Pancreas (tissue), 10 donors: ENCODE results near the gene ANKRD62. TPM values are rescaled to one million over a fixed set of nuclear protein-coding genes. Genes with fewer than 3 reads are reported as not detected.

Experiments
- ATAC-seq, 4 donors: fragments of 200-7000 bp; cut with Tn5 transposase; one replicate each; pipeline versions ENCODE4 v1.8.0 to v1.9.1; 2020; ENCODE audit warnings: mild to moderate bottlenecking in 4 of 4, moderate library complexity in 4 of 4
- DNase-seq, 6 donors: peaks; one replicate each; pipeline ENCODE4 v3.0.0-alpha.2; 2020
- FAIRE-seq: peaks from 2 replicates; lab custom pipeline; 2012; peaks lifted over from hg19 to GRCh38; lab: Jason Lieb, UNC
- H3K27ac ChIP-seq, 4 donors: fragments of 200-600 bp; sonication (generic); 1 replicate in 3 of 4; 2 replicates in 1 of 4; pipeline versions ENCODE4 v1.5.0 to v1.8.0; 2020
- H3K27me3 ChIP-seq, 4 donors: fragments of 200-600 bp; one replicate each; pipeline ENCODE4 v1.8.0; 2021
- H3K36me3 ChIP-seq, 3 donors: fragments of 200-600 bp; sonication (generic) in 1 of 3; one replicate each; pipeline versions ENCODE4 v1.5.0 to v1.8.0; 2020 to 2021
- H3K4me1 ChIP-seq, 3 donors: fragments of 200-600 bp; one replicate each; pipeline ENCODE4 v1.8.0; 2021
- H3K4me3 ChIP-seq, 4 donors: fragments of 200-600 bp; sonication (generic) in 2 of 4; one replicate each; pipeline versions ENCODE4 v1.5.0 to v1.8.0; 2020 to 2021
- H3K9me3 ChIP-seq, 4 donors: fragments of 200-600 bp; one replicate each; pipeline ENCODE4 v1.8.0; 2021
- CTCF ChIP-seq, 4 donors: fragments of 200-600 bp; sonication (generic) in 3 of 4; IDR thresholded peaks; one replicate each; pipeline versions ENCODE4 v1.5.0 to v1.8.0; 2021; ENCODE audit warnings: antibody characterized with exemption in 4 of 4
- WGBS, 2 donors: extraction: QIAGEN DNeasy Blood & Tissue Kit; methylation state at CpG; one replicate each; pipeline ENCODE4 v1.1.7; 2013; 5-methylcytosine and 5-hydroxymethylcytosine counted together
- intact Hi-C, 3 donors: fragments of 100-400 bp; cut with DNase I; formaldehyde crosslinking; loops; one replicate each; pipeline versions ENCODE4 v1.11.1 to v1.14.2; 2022
- polyA plus RNA-seq, 2 donors: library from polyadenylated mRNA; stranded (reverse); fragments of 200-250 nt; gene quantifications; one replicate each; pipeline ENCODE4 v1.2.3, GENCODE V29; 2013
- total RNA-seq, 6 donors: library from RNA; stranded (reverse); fragmentation: NEBNext Ultra II Directional in 4 of 6; extraction: Animal tissue kit (Norgen Biotek cat#: 25700) in 4 of 6; gene quantifications; one replicate each; pipeline versions ENCODE4 v1.2.1 to v1.2.4, GENCODE V29; 2021 to 2023
- donor health status: healthy with polysubstance abuse.
- donor health status: DM: no; HTN: no; CAD: no; lungs with moderate emphysema.
- donor health status: DM: no; HTN: no; CAD: no.
- donor health status: control.
- donor health status: control.
- donor health status: Bipolar disorder and iron deficiency.
- donor health status: DM: yes; HTN: yes; CAD: no.
- donor health status: DM: no; HTN: no; CAD: no.
- donor health status: DM: no; HTN: no; CAD: no.
- donor health status: DM: yes; HTN: yes; CAD: no.

ANKRD62 gene
- total RNA-seq (1 to 10 TPM; 2.8 to 5.2 (median 3.6) TPM), polyA plus RNA-seq (1 to 10 TPM in 1 of 2 donors, under 1 TPM in 1; 0.38 to 1.6 TPM)

- TF ChIP-seq CTCF (IDR thresholded peaks at IDR 0.05): no peak
- no peaks in the 10 kb centered on the region for H3K27me3 ChIP-seq
- DNase-seq: peak in 1 of 6 donors; percentile 33
- intact Hi-C loops: loop anchor here in 1 of 3 donors (5.0 kb wide), 1 partner anchor 144 kb away; no protein-coding TSS in a partner anchor
- no peak for FAIRE-seq
- no peak within 1 kb of the TSS for H3K4me3 ChIP-seq
- peak within 1 kb of the TSS in 2 of 4 donors; percentile 18 to 39 for H3K27ac ChIP-seq
- no peaks in the 10 kb centered on the region for H3K9me3 ChIP-seq
- ATAC-seq: no peak
- H3K36me3 ChIP-seq: no peaks in the 10 kb centered on the region
- peaks cover 11 to 17% (median 15%) of the 10 kb centered on the region in 3 donors for H3K4me1 ChIP-seq
- WGBS, 2 donors: 94% methylated on average over 49 to 50 of the region's 50 CpGs
Measured at GRCh38 chr18:12093520-12094257, at the start of gene ANKRD62. Gene ANKRD62 (plus strand): TSS chr18:12093843. CDS start chr18:12094018, 175 bp downstream.

GRCh38 chr18:12044591-12044990 lies 49.1 kb upstream of the ANKRD62 start:
- Histone ChIP-seq H3K36me3 (no peaks in the 10 kb centered on the region), H3K27me3 (no peaks in the 10 kb centered on the region), H3K4me1 (no peaks in the 10 kb centered on the region), H3K27ac (no peak overlapping the region), H3K9me3 (no peaks in the 10 kb centered on the region), H3K4me3 (no peak overlapping the region)
- intact Hi-C loops: loop anchor here in 1 of 3 donors (5.0 to 10.0 kb wide), 2 partner anchors 120 to 317 kb away; no protein-coding TSS in a partner anchor
- ATAC-seq: no peak
- 91 to 92% methylated on average over 5 of the region's 5 CpGs for WGBS, 2 donors
- no peak for FAIRE-seq
- no peak for TF ChIP-seq CTCF (IDR thresholded peaks at IDR 0.05)
- DNase-seq: no peak

GRCh38 chr18:12046046-12046750 lies 47.4 kb upstream of the ANKRD62 start:
- peak in 1 of 6 donors; percentile 16 for DNase-seq

GRCh38 chr18:12046751-12047335 lies 46.8 kb upstream of the ANKRD62 start:
- no peaks in the 10 kb centered on the region for H3K9me3 ChIP-seq
- ATAC-seq (peak; percentile 16 to 55 (median 25)), FAIRE-seq (no peak), DNase-seq (peak in 1 of 6 donors; percentile 15)
- H3K4me1 ChIP-seq: peaks cover 0 to 4% (median 0%) of the 10 kb centered on the region in 3 donors
- H3K36me3 ChIP-seq: no peaks in the 10 kb centered on the region
- H3K27ac ChIP-seq: no peak overlapping the region
- H3K4me3 ChIP-seq: no peak overlapping the region
- 72 to 79% methylated on average over 12 of the region's 12 CpGs for WGBS, 2 donors
- H3K27me3 ChIP-seq: no peaks in the 10 kb centered on the region
- TF ChIP-seq CTCF (IDR thresholded peaks at IDR 0.05): no peak
- intact Hi-C loops: loop anchor here in 1 of 3 donors (10.0 kb wide), 1 partner anchor 122 kb away; no protein-coding TSS in a partner anchor

More at GRCh38 chr18:12046046-12046750, 47.4 kb upstream of the ANKRD62 start:
- H3K4me3 ChIP-seq: no peak overlapping the region
- TF ChIP-seq CTCF (IDR thresholded peaks at IDR 0.05): no peak
- 86 to 90% methylated on average over 15 of the region's 15 CpGs for WGBS, 2 donors
- H3K9me3 ChIP-seq: no peaks in the 10 kb centered on the region
- H3K27ac ChIP-seq: no peak overlapping the region
- H3K27me3 ChIP-seq: no peaks in the 10 kb centered on the region
- no peak for FAIRE-seq
- H3K4me1 ChIP-seq: no peaks in the 10 kb centered on the region
- H3K36me3 ChIP-seq: no peaks in the 10 kb centered on the region
- intact Hi-C loops: loop anchor here in 1 of 3 donors (10.0 kb wide), 1 partner anchor 121 kb away; no protein-coding TSS in a partner anchor
- ATAC-seq: peak in 2 of 4 donors; percentile 20 to 42
